ENCODE results near the gene ANXA11. TPM values are rescaled to one million over a fixed set of nuclear protein-coding genes. Genes with fewer than 3 reads are reported as not detected.

Gene ANXA11
- total and polyA plus RNA-seq, 2 of the 8 experiments (the other 6 are each of a cell fraction or from before 2014, with no cell fraction given), result 40.5 to 84.9 TPM

DNA sequence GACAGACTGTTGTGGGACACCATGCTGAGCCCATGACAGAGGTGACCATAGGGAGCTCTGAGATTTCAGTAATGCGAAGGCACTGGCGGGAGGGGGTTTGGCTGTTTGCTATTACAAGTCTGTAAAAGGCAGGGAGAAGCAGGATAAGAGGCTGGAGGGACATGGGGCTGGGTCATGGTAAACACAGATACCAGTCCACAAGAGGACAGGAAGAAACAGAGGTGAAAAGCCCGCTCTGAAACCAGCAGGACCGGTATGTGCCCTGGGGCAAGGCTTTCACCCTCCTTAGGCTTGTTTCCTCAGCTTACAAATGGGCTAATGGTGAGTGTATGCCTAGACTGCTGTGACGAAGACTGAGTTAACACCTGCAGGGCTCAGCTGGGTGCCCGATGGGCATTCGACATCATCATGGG lies 34.1 kb downstream of the ANXA11 start (continued):
- TF ChIP-seq CHD7 (IDR thresholded peaks at IDR 0.05; ENCODE audit: insufficient replicate concordance, low read length) (no peak), HDAC6 (IDR thresholded peaks at IDR 0.05; ENCODE audit: low read depth, low read length) (no peak), CREB1 (IDR thresholded peaks at IDR 0.05) (no peak), SRF (IDR thresholded peaks at IDR 0.05; ENCODE audit: low read depth, low read length) (no peak), SIX5 (IDR thresholded peaks at IDR 0.05; ENCODE audit: low read depth, low read length) (no peak), RBBP5 (IDR thresholded peaks at IDR 0.05; ENCODE audit: borderline replicate concordance, low read depth, low read length) (no peak), TAF1 (IDR thresholded peaks at IDR 0.05; ENCODE audit: low read depth, low read length) (no peak), CHD2 (IDR thresholded peaks at IDR 0.05; ENCODE audit: low read length) (no peak), KDM4A (IDR thresholded peaks at IDR 0.05; ENCODE audit: low read depth, low read length, severe bottlenecking) (no peak), EP300 (IDR thresholded peaks at IDR 0.05; ENCODE audit: borderline replicate concordance in 1 of 2, low read depth in 2 of 2, low read length in 2 of 2) (no peak), NRF1 (IDR thresholded peaks at IDR 0.05; ENCODE audit: low read depth, low read length) (no peak)
- TF ChIP-seq, protein P1, sequence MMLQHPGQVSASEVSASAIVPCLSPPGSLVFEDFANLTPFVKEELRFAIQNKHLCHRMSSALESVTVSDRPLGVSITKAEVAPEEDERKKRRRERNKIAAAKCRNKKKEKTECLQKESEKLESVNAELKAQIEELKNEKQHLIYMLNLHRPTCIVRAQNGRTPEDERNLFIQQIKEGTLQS (IDR thresholded peaks at IDR 0.05; ENCODE audit: insufficient read depth, low read depth, low read length), result no peak
